HCT116 (cell line): ENCODE measurements around the gene SLC18A2. TPM values are rescaled to one million over a fixed set of nuclear protein-coding genes. Genes with fewer than 3 reads are reported as not detected.

Experiments used
- ATAC-seq: fragments of 200-7000 bp; cut with Tn5 transposase; 2 replicates; pipeline ENCODE4 v1.9.1; 2020; ENCODE audit warnings: mild to moderate bottlenecking, moderate library complexity
- BruUV-seq: library from RNA; stranded (reverse); fragments of 400-500 nt; replicated peaks from 2 replicates; lab custom pipeline; 2021; lab: Mats Ljungman, UMichigan
- CTCF ChIA-PET: fragments of 300-600 bp; sonication (Branson Sonifier 250); formaldehyde crosslinking; loops from one replicate; lab custom pipeline; 2021; ENCODE audit warnings: antibody characterized with exemption; lab: Charles Lee
- POLR2A ChIA-PET: fragments of 300-600, 350-600 bp; sonication (Branson Sonifier 250); formaldehyde crosslinking; loops from one replicate; lab custom pipeline; 2021; ENCODE audit warnings: antibody characterized with exemption; lab: Charles Lee
- RAD21 ChIA-PET, 2 experiments: fragments of 300-600 bp; sonication (Branson Sonifier 250); formaldehyde crosslinking; loops; one replicate each; lab custom pipeline; 2023; ENCODE audit warnings: low total read pairs in 2 of 2; ENCODE audit not compliant: uncharacterized antibody in 2 of 2, unreplicated experiment in 2 of 2, low non-redundant PET in 1 of 2; lab: Charles Lee
- DNase-seq: peaks from one replicate; pipeline ENCODE4 v3.0.0-alpha.2; 2010; ENCODE audit warnings: low read depth, low spot score
- H2AFZ ChIP-seq: fragments of 200-600 bp; shearing (Covaris generic), sonication (generic); 2 replicates; pipeline ENCODE4 v1.6.1; 2017; ENCODE audit warnings: low read depth, mixed run types, mixed read lengths, antibody characterized with exemption, low read length; ENCODE audit not compliant: poor library complexity, severe bottlenecking
- H3K27ac ChIP-seq: 2 replicates; pipeline ENCODE4 v1.5.1; 2012; ENCODE audit warnings: low read depth, low read length
- H3K27me3 ChIP-seq: fragments of 200-600 bp; sonication (generic); 2 replicates; pipeline ENCODE4 v1.6.1; 2016; ENCODE audit warnings: mixed run types, low read length, mixed read lengths; ENCODE audit not compliant: insufficient read depth
- H3K36me3 ChIP-seq, 2 experiments: fragments of 200-500 bp in 1 of 2; fragments of 200-600 bp in 1 of 2; sonication (Bioruptor generic) in 1 of 2; sonication (generic) in 1 of 2; 2 replicates each; pipeline versions ENCODE4 v1.5.1 to v1.6.1; 2014 to 2016; ENCODE audit warnings: low read length in 2 of 2, inconsistent platforms in 1 of 2, mixed read lengths in 1 of 2, mixed run types in 1 of 2; ENCODE audit not compliant: insufficient read depth in 2 of 2, control insufficient read depth in 1 of 2
- H3K4me1 ChIP-seq, 2 experiments: fragments of 200-600 bp in 1 of 2; sonication (generic) in 1 of 2; 2 replicates each; pipeline versions ENCODE4 v1.5.1 to v1.6.1; 2012 to 2017; ENCODE audit warnings: low read length in 2 of 2, inconsistent platforms in 1 of 2, mild to moderate bottlenecking in 1 of 2, mixed read lengths in 1 of 2, mixed run types in 1 of 2, moderate library complexity in 1 of 2; ENCODE audit not compliant: insufficient read depth in 2 of 2, control insufficient read depth in 1 of 2
- H3K4me2 ChIP-seq: fragments of 200-600 bp; sonication (generic); 2 replicates; pipeline ENCODE4 v1.6.1; 2017; ENCODE audit warnings: mixed run types, low read length, mixed read lengths
- H3K4me3 ChIP-seq, 2 experiments: fragments of 200-600 bp in 1 of 2; sonication (generic) in 1 of 2; replicated peaks in 1 of 2; 2 replicates each; pipeline ENCODE4 v1.5.1; 2011 to 2016; ENCODE audit warnings: low read length in 2 of 2, control low read depth in 1 of 2, low read depth in 1 of 2, mild to moderate bottlenecking in 1 of 2, mixed read lengths in 1 of 2, mixed run types in 1 of 2
- H3K79me2 ChIP-seq: fragments of 200-600 bp; sonication (generic); 2 replicates; pipeline ENCODE4 v1.6.1; 2017; ENCODE audit warnings: mild to moderate bottlenecking, mixed run types, low read length, moderate library complexity, mixed read lengths; ENCODE audit not compliant: insufficient read depth
- H3K9ac ChIP-seq: fragments of 200-600 bp; sonication (generic); 2 replicates; pipeline ENCODE4 v1.6.1; 2016; ENCODE audit warnings: low read length, mixed read lengths
- H3K9me2 ChIP-seq: fragments of 200-600 bp; sonication (generic), shearing (Covaris generic); 2 replicates; pipeline ENCODE4 v1.6.1; 2017; ENCODE audit warnings: mixed run types, mild to moderate bottlenecking, moderate library complexity; ENCODE audit not compliant: insufficient read depth
- H3K9me3 ChIP-seq, 2 experiments: fragments of 200-500 bp in 1 of 2; fragments of 200-600 bp in 1 of 2; sonication (Bioruptor generic) in 1 of 2; sonication (generic) in 1 of 2; 2 replicates each; pipeline ENCODE4 v1.6.1; 2014 to 2017; ENCODE audit warnings: low read length in 2 of 2, mixed read lengths in 2 of 2, inconsistent platforms in 1 of 2, low read depth in 1 of 2, mild to moderate bottlenecking in 1 of 2, mixed run types in 1 of 2, moderate library complexity in 1 of 2; ENCODE audit not compliant: control insufficient read depth in 1 of 2, insufficient read depth in 1 of 2
- H4K20me1 ChIP-seq: fragments of 200-600 bp; sonication (generic), shearing (Covaris generic); 2 replicates; pipeline ENCODE4 v1.6.1; 2017; ENCODE audit warnings: mixed run types, mild to moderate bottlenecking, moderate library complexity; ENCODE audit not compliant: insufficient read depth
- ATF3 ChIP-seq: IDR thresholded peaks from 2 replicates; pipeline ENCODE4 v1.6.1; 2012
- CTCF ChIP-seq, 3 experiments: fragments of 200-600 bp in 1 of 3; sonication (generic) in 1 of 3; IDR thresholded peaks in 2 of 3; conservative IDR thresholded peaks in 1 of 3; 2 replicates each; pipeline ENCODE4 v1.5.1; 2012 to 2017; ENCODE audit warnings: low read depth in 2 of 3, low read length in 2 of 3, antibody characterized with exemption in 1 of 3, borderline replicate concordance in 1 of 3, control low read depth in 1 of 3, mild to moderate bottlenecking in 1 of 3, mixed read lengths in 1 of 3, mixed run types in 1 of 3, moderate library complexity in 1 of 3; ENCODE audit not compliant: insufficient read depth in 1 of 3
- EGR1 ChIP-seq: IDR thresholded peaks from 2 replicates; pipeline ENCODE4 v1.6.1; 2012; ENCODE audit warnings: low read depth
- JUND ChIP-seq: IDR thresholded peaks from 2 replicates; pipeline ENCODE4 v1.6.1; 2012
- RAD21 ChIP-seq: IDR thresholded peaks from 2 replicates; pipeline ENCODE4 v1.6.1; 2012; ENCODE audit warnings: low read depth, mild to moderate bottlenecking
- SP1 ChIP-seq: IDR thresholded peaks from 2 replicates; pipeline ENCODE4 v1.6.1; 2012; ENCODE audit warnings: low read depth
- SRF ChIP-seq: IDR thresholded peaks from 2 replicates; pipeline ENCODE4 v1.6.1; 2012; ENCODE audit warnings: low read depth
- YY1 ChIP-seq: IDR thresholded peaks from 2 replicates; pipeline ENCODE4 v1.6.1; 2011; ENCODE audit warnings: low read length, low read depth, moderate library complexity, mild to moderate bottlenecking; ENCODE audit not compliant: insufficient replicate concordance; ENCODE audit errors: extremely low read depth
- intact Hi-C: fragments of 100-400 bp; cut with micrococcal nuclease; formaldehyde crosslinking; loops from 2 replicates; pipeline ENCODE4 v1.10.0; 2022
- total RNA-seq: library from RNA; stranded (reverse); gene quantifications from one replicate; pipeline ENCODE4 v1.2.1, GENCODE V29; 2021; ENCODE audit not compliant: unreplicated experiment

The SLC18A2 gene
- total RNA-seq, 1 experiment from 2014 or later = not detected

- RAD21 ChIA-PET = no interaction called here
- ATAC-seq (no peak), DNase-seq (no peak)
- no peaks in the 10 kb centered on the region for H4K20me1 ChIP-seq
- H3K27ac ChIP-seq = no peak overlapping the region
- no peak overlapping the region for H3K9ac ChIP-seq
- no peaks in the 10 kb centered on the region for H3K9me3 ChIP-seq
- H3K4me1 ChIP-seq = peaks cover 3 to 12% of the 10 kb centered on the region in 2 experiments; a peak in 2 of 4 replicates
- no peak overlapping the region for H3K4me3 ChIP-seq
- CTCF ChIA-PET = interaction anchor here (0.7 kb wide), 1 partner anchor 8 kb away, joined by 3 read pairs; no protein-coding TSS in a partner anchor
- no TSS peak for BruUV-seq
- H3K4me2 ChIP-seq = no peak overlapping the region
- no peak for TF ChIP-seq EGR1
- TF ChIP-seq ATF3 = no peak
- no peaks in the 10 kb centered on the region for H3K36me3 ChIP-seq
- H3K79me2 ChIP-seq = no peaks in the 10 kb centered on the region
- H2AFZ ChIP-seq = no peak overlapping the region
- POLR2A ChIA-PET = no interaction called here
- intact Hi-C loops = no loop called here
- peaks cover 16% of the 10 kb centered on the region; the same call in 1 of the 2 replicates for H3K27me3 ChIP-seq
- no peaks in the 10 kb centered on the region for H3K9me2 ChIP-seq
These were observed 16.0 kb upstream of the SLC18A2 start for GRCh38 chr10:117224881-117225280.

GRCh38 chr10:117226813-117227451 is 14.0 kb upstream of the SLC18A2 start:
- H3K4me3 ChIP-seq = no peak overlapping the region
- no peaks in the 10 kb centered on the region for H3K36me3 ChIP-seq
- no peak overlapping the region for H3K9ac ChIP-seq
- ChIA-PET CTCF (interaction anchor here (0.6 to 3.8 kb wide), 13 partner anchors 9 to 253 kb away, joined by 3 to 49 read pairs (median 5); no protein-coding TSS in a partner anchor), RAD21 (interaction anchor here (0.7 to 1.9 kb wide), 4 partner anchors 92 to 531 kb away, joined by 3 to 5 read pairs (median 4); no protein-coding TSS in a partner anchor), POLR2A (no interaction called here)
- H3K9me2 ChIP-seq = no peaks in the 10 kb centered on the region
- intact Hi-C loops = no loop called here
- peak overlapping the region; percentile 24 for H2AFZ ChIP-seq
- DNase-seq = peak; percentile 67
- H4K20me1 ChIP-seq = no peaks in the 10 kb centered on the region
- no peak overlapping the region for H3K27ac ChIP-seq
- 0 out of 2 replicates have a peak overlapping the region, but pooled peaks have one; percentile 5 for H3K4me2 ChIP-seq
- ATAC-seq = peak; percentile 98
- peaks cover 28% of the 10 kb centered on the region; the same call in 1 of the 2 replicates for H3K27me3 ChIP-seq
- no TSS peak for BruUV-seq
- TF ChIP-seq JUND = no peak
- no peak for TF ChIP-seq YY1
- TF ChIP-seq EGR1 = no peak
- peak; percentile 91 to 96 (median 91) for TF ChIP-seq CTCF (IDR thresholded peaks at IDR 0.05 in 2 of 3, conservative IDR thresholded peaks at IDR 0.05 in 1 of 3; ENCODE audit: borderline replicate concordance in 1 of 3, insufficient read depth in 1 of 3, low read depth in 2 of 3, low read length in 2 of 3)
- peak; percentile 91 for TF ChIP-seq RAD21
- 0 out of 2 replicates have a peak, but pooled peaks have one; percentile 11 for TF ChIP-seq SP1
- no peak for TF ChIP-seq SRF
- H3K9me3 ChIP-seq = no peaks in the 10 kb centered on the region
- H3K79me2 ChIP-seq = no peaks in the 10 kb centered on the region
- H3K4me1 ChIP-seq = peaks cover 0 to under 1% of the 10 kb centered on the region in 2 experiments; a peak in 1 of 4 replicates
